Stimulated activated naive CD4-positive, alpha-beta T cell treated with Interleukin-2 at 50 U/mL for 16 hours (primary cell): ENCODE data around the gene KLK1.

Experiments
- DNase-seq: peaks from one replicate; lab custom pipeline; 2025; lab: John Stamatoyannopoulos, UW

KLK1 gene

GRCh38 chr19:50836543-50837195 lies 13.1 kb upstream of the KLK1 start:
- no peak for DNase-seq

DNA sequence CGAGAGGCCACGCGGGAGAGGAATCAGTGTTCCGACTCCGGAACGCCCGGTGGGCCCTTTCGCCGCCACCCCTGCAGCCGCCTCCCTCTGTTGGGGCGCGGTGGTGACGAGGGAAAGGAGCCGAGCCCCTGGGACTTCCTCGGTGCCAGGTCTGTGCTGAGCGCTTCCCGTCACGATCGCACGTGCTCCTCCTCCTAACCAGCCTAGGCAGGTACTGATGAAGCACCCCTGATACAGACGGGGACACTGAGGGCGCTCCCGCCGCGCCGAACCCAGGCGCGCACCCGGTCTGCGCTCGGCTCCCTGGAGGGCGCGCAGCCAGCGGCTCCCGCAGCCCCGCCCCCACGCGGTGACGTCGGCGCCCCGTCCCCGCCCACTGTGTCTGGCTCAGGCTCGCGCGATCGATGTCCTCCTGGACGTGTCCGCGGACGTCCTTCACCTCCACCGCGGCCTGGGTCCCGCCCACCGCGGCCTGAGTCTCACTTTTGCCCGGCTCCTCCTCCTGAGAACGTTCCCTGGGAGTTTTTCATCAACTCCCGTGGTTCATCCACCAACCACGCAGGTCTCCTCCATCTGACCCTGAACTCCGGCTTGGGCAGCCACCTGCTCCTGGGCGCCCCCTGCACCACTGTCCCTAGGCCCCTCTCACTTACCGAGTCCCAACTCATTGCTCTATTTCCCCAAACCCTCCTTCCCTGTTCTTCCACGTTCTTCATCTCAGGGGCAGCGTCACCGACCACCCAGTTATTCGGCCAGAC lies 12.4 kb upstream of the KLK1 start:
- DNase-seq, result peak; percentile 61

DNA sequence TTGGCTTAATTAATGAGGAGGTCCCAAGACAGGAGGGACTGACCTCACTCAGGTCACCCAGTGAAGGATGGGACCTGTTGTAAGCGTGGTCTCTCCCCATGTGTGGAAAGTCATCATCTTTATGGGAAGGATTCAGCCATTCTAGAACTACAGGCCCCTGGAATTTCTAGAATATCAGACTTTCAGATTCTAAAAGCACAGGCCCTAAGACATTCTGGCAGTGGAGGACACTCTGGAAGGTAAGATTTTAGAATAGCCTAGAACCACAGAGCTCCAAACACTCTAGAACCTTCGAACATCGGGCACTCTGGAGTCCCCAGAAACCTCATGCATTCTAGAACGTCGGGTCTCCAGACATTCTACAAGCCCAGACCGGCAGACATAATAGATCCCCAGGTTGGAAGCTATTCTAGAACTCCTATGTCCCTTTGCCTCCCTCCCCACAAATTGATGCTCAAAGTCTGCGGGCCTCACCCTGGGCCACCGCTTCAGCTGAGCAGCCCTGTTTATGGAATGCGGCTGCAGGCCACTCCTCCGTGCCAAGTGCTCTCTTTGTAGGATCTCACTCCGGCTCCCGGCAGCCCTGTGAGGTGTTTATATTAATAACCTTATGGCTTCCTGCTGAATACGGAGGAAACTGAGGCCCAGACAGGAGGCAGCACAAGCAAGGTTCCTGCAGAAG lies 11.7 kb upstream of the KLK1 start:
- no peak for DNase-seq

GRCh38 chr19:50833802-50834167 lies 10.2 kb upstream of the KLK1 start:
- DNase-seq, result no peak

DNA sequence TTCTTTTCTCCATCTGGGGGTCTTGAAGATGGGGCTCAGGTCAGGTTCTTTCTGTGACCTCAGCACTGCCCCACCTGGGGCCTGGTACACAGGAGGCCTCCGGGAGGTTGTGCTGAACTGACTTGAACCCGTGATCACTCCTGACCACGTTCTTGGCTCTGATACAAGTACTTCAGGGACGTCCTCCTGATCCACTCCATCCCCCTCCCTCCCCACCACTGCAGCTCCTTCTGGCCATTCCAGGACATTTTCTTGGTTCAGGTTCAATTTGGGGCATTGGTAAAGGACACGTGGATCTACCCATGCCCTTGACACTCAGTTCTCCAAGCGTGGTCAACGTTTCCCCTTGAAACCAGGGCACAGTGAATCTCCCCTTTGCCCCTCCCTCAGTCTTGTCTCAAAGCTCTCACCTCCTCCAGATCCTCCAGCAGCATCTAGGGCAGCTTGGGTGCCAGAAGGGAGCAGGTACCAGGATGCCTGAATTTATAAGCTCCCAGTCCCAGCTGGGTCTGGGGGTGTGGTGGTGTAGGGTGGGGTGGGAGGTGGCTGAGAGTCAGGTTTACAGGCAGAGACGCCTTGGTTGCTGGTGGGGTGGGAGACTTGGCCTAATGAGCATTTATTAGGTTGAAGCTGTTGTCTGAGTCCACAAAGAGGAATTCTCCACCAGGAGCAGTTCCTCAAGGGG lies 9.7 kb upstream of the KLK1 start, which contains the start of gene KLK15:
KLK15 (minus strand) TSS at position 458 of the 685 bp plus-strand sequence. CDS start 2,082 bp downstream, outside the sequence.
- no peak for DNase-seq

- DNase-seq, result no peak
Observed at GRCh38 chr19:50832666-50833065, 9.1 kb upstream of the KLK1 start.

DNA sequence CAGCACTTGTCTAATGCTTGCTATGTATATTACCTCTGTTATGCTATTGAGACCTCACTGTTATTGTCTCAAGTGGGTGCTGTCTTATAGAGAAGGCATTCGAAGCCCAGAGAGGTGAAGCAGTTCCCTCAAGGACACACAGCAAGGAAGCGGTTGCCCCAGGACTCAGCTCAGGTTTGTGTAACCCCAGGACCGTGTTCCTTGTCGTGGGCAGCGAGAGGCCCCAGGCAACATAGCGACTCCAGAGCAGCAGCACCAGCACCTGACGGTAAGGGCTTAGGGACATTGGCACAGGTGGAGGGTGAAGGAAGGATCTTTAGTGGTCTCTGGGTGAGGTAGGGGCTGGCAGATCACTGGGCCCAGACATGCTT lies 7.4 kb upstream of the KLK1 start:
- no peak for DNase-seq

DNA sequence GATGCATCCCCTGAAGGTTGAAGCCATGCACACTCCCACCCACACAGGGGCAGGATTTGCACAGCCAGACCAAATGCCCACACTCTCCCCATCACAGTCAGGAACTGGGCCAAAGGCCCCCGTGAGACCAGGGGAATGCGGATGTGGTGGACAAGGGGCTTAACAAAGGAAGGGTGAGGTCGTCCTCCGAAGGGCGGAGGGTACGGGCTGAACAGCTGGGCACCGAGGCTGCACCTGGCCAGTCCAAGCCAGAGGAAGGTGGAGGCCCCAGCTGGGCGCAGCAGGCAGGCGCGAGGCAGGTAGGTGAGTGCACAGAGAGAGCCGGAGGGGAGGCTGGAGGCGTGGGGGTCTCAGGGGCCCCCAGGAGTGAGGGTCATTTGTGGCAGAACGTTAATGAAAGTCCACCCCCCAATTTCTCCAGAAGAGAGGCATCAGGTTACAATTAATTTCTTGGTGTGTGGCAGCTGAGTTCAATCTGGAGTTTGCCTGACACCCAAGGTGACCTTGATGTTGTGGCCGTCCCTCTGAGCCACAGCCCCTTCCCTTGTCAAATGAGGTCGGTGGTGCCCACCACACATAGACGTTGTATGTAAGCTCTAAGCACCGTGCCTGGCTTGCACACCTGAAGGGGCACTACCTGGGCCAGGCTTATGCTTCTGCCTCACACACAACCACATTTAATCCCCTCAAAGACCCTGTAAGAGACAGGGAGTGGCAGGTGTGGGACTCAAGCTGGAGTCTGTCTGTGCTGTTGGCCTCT lies 6.9 kb upstream of the KLK1 start:
- DNase-seq, result no peak

- DNase-seq, result no peak
Observed at GRCh38 chr19:50829801-50830200, 6.2 kb upstream of the KLK1 start.

- DNase-seq, result no peak
Observed at GRCh38 chr19:50827476-50827875, 3.9 kb upstream of the KLK1 start.

GRCh38 chr19:50826492-50827240 lies 3.1 kb upstream of the KLK1 start:
- DNase-seq, result no peak

- no peak for DNase-seq
Observed at GRCh38 chr19:50822661-50823208, 852 bp downstream of the KLK1 start.

GRCh38 chr19:50821622-50822021 lies 2.0 kb downstream of the KLK1 start:
- DNase-seq, result no peak

DNA sequence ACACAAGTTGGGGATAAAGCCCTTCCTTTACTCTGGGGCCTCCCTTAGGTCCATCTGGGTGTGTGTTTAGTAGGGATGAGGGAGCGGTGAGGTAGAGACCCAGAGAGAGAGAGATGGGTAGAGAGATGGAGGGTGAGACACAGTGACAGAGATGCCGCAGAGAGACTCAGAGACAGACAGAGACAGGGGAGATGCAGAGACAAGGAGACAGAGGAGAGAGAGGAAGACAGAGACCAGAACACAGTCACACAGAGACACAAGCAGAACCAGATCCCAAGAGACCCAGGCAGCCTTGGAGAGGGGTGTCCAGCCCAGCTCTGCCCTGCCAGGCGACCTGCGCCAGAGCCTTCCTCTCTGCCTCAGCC lies 2.4 kb downstream of the KLK1 start:
- DNase-seq, result no peak

- DNase-seq, result no peak
Observed at GRCh38 chr19:50820549-50821247, 2.9 kb downstream of the KLK1 start.

DNA sequence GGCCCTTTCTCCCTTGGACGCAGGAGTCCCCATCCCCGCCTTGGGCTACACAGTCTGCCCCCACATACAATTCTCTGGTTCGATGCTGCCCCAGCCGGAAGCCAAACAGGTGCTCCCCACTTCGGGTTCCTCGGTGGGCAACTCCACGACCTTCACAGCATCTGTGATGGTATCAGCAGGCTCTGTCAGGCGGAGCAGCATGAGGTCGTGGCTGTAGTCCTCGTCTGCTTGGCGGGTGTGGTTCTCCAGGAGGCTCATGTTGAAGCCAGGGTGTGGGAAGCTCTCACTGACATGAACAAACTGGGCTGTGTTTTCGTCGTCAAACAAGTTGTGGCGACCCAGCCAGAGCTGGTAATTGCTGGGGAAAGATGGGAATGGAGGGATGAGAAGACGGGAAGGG lies 3.5 kb downstream of the KLK1 start:
- DNase-seq, result no peak

- no peak for DNase-seq
Observed at GRCh38 chr19:50819636-50820035, 4.0 kb downstream of the KLK1 start.

GRCh38 chr19:50818859-50819472 lies 4.6 kb downstream of the KLK1 start:
- DNase-seq, result no peak

- peak; percentile 30 for DNase-seq
Observed at GRCh38 chr19:50817941-50818858, 5.4 kb downstream of the KLK1 start.
